ENCODE measurements around the gene NBEAL2. TPM values are rescaled to one million over a fixed set of nuclear protein-coding genes. Genes with fewer than 3 reads are reported as not detected.

Gene NBEAL2
- total RNA-seq, 1 donor from 2014 or later, result 70.2 TPM

GRCh38 chr3:47012342-47013230 lies 33.1 kb downstream of the NBEAL2 start:
- H3K9me3 ChIP-seq, result no peaks in the 10 kb centered on the region
- no peak overlapping the region for H3K27ac ChIP-seq
- no peak overlapping the region for H3K4me3 ChIP-seq
- TF ChIP-seq, protein P1, sequence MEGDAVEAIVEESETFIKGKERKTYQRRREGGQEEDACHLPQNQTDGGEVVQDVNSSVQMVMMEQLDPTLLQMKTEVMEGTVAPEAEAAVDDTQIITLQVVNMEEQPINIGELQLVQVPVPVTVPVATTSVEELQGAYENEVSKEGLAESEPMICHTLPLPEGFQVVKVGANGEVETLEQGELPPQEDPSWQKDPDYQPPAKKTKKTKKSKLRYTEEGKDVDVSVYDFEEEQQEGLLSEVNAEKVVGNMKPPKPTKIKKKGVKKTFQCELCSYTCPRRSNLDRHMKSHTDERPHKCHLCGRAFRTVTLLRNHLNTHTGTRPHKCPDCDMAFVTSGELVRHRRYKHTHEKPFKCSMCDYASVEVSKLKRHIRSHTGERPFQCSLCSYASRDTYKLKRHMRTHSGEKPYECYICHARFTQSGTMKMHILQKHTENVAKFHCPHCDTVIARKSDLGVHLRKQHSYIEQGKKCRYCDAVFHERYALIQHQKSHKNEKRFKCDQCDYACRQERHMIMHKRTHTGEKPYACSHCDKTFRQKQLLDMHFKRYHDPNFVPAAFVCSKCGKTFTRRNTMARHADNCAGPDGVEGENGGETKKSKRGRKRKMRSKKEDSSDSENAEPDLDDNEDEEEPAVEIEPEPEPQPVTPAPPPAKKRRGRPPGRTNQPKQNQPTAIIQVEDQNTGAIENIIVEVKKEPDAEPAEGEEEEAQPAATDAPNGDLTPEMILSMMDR (IDR thresholded peaks at IDR 0.05), result no peak
- DNase-seq (ENCODE audit: low spot score in 2 of 2), result no peak
- no peaks in the 10 kb centered on the region for H3K27me3 ChIP-seq
- peaks cover 27 to 35% of the 10 kb centered on the region in 2 donors for H3K36me3 ChIP-seq
- peaks cover 3 to 7% of the 10 kb centered on the region in 2 donors for H3K4me1 ChIP-seq
- intact Hi-C loops (cut with DNase I), result no loop called here

GRCh38 chr3:47013231-47013630 lies 33.8 kb downstream of the NBEAL2 start:
- H3K9me3 ChIP-seq, result no peaks in the 10 kb centered on the region
- no peak overlapping the region for H3K27ac ChIP-seq
- H3K4me3 ChIP-seq, result no peak overlapping the region
- TF ChIP-seq, protein P1 (IDR thresholded peaks at IDR 0.05), result no peak
- no peak for DNase-seq (ENCODE audit: low spot score in 2 of 2)
- H3K36me3 ChIP-seq, result peaks cover 33 to 41% of the 10 kb centered on the region in 2 donors
- peaks cover 3 to 7% of the 10 kb centered on the region in 2 donors for H3K4me1 ChIP-seq
- no peaks in the 10 kb centered on the region for H3K27me3 ChIP-seq
- intact Hi-C loops (cut with DNase I), result no loop called here

DNA sequence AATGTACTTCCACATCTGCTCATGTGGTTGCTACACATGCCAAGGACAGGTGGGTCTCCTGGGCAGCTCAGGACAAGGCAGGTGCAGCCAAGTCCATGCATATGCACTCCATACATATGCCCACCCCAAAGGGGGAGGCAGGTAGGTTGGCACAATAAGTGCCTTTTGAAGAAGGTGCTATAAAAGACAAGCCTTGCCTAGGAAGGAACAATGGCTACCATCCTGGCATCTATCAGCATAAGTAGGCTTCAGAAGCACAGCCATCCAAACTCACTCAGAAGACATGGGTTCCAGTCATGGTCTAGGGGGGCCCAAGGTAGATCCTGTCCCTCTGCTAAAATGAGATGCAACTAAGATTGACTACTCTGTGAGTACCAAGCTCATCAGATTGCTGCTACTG lies 34.6 kb downstream of the NBEAL2 start:
- Histone ChIP-seq H3K36me3 (peaks cover 33 to 50% of the 10 kb centered on the region in 2 donors), H3K27me3 (no peaks in the 10 kb centered on the region), H3K4me3 (no peak overlapping the region), H3K4me1 (peaks cover under 1 to 7% of the 10 kb centered on the region in 2 donors), H3K9me3 (no peaks in the 10 kb centered on the region), H3K27ac (no peak overlapping the region)
- TF ChIP-seq, protein P1 (IDR thresholded peaks at IDR 0.05), result no peak
- no peak for DNase-seq (ENCODE audit: low spot score in 2 of 2)
- intact Hi-C loops (cut with DNase I), result no loop called here

DNA sequence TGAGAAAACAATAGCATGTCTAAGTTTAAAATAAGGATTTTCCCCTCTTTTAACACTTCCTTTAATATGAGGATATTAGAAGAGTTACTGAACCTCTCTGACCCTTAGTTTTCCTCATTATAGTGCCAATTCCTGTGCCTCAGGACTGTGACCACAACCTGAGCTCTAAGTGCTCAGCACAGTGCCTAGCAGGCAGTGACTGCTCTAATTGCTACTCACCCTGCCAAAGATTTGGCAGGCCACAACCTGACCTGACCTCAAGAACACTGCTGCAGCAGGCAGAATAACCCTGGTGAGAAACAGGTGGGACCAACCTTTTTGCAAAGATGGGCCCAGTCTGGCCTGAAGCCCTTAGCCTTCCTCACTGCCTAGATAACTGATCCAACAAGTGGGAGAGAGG lies 35.7 kb downstream of the NBEAL2 start:
- Histone ChIP-seq H3K36me3 (peaks cover 41 to 56% of the 10 kb centered on the region in 2 donors), H3K4me1 (peaks cover 0 to 1% of the 10 kb centered on the region in 2 donors), H3K27ac (no peak overlapping the region), H3K27me3 (no peaks in the 10 kb centered on the region), H3K9me3 (no peaks in the 10 kb centered on the region), H3K4me3 (no peak overlapping the region)
- no peak for DNase-seq (ENCODE audit: low spot score in 2 of 2)
- intact Hi-C loops (cut with DNase I), result no loop called here
- TF ChIP-seq, protein P1 (IDR thresholded peaks at IDR 0.05), result no peak

DNA sequence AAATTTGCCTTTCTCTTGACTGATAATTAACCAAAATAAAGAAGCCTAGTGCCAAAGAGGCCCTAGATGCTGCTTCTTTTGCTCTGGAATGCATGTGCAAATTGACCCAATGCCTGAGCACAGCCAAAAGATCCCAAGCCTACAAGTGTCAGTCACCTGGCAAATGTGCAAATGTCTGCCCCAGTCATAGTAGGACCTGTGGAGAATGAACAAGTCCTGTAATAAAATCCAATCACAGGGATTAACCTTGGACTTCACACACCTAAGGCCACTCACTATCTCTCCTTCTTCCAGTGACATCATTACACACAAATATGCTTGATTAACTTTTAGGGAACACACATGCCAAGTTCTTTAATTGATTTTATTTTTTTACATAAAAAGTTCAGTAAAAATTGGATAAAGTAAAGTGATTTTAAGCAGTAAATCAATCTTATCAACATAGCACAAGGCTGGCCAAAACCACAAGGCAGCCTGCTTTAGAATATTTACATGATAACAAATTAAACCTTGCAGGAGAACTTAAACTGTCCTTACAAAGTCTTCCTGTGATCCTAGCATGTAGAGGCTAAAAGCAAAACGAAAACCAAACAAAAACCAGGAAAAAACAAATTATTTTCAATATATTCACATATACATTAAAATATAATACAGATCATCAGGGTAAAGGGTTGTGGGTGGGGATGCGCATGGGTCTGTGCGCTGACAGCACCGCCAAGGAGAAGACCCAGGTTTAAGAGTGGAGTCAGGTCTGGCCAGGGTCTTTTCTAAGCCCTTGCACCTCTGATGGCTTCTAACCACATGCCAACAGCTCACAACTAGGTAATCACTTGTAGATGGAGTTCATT lies 36.8 kb downstream of the NBEAL2 start:
- DNase-seq (ENCODE audit: low spot score in 2 of 2), result no peak
- Histone ChIP-seq H3K27ac (no peak overlapping the region), H3K4me3 (no peak overlapping the region), H3K27me3 (no peaks in the 10 kb centered on the region), H3K36me3 (peaks cover 41 to 56% of the 10 kb centered on the region in 2 donors), H3K4me1 (no peaks in the 10 kb centered on the region), H3K9me3 (no peaks in the 10 kb centered on the region)
- intact Hi-C loops (cut with DNase I), result no loop called here
- TF ChIP-seq, protein P1 (IDR thresholded peaks at IDR 0.05), result no peak
